HG02798 (cell line): Measurements from ENCODE around the gene PALLD.
A peak's percentile ranks its signal among the peaks of the same experiment; 100 is the strongest.

Experiments
- ATAC-seq: cut with Tn5 transposase; IDR thresholded peaks from one replicate; pipeline ENCODE4 v1.9.1; 2021; ENCODE audit warnings: mild to moderate bottlenecking; ENCODE audit not compliant: unreplicated experiment, poor library complexity

PALLD gene

GRCh38 chr4:168833881-168834280, 337.0 kb downstream of the PALLD start:
- ATAC-seq, result no peak

GRCh38 chr4:168835880-168836454, 339.1 kb downstream of the PALLD start:
- no peak for ATAC-seq

- ATAC-seq, result no peak
These were observed 339.6 kb downstream of the PALLD start for GRCh38 chr4:168836490-168836889.

- no peak for ATAC-seq
These were observed 341.1 kb downstream of the PALLD start for GRCh38 chr4:168837922-168838321.

GRCh38 chr4:168839758-168840391, 343.0 kb downstream of the PALLD start:
- no peak for ATAC-seq

- ATAC-seq, result no peak
These were observed 343.5 kb downstream of the PALLD start for GRCh38 chr4:168840392-168840763.

- no peak for ATAC-seq
These were observed 344.3 kb downstream of the PALLD start for GRCh38 chr4:168841000-168841671.

GRCh38 chr4:168841672-168842019, 344.8 kb downstream of the PALLD start:
- ATAC-seq, result no peak

GRCh38 chr4:168842186-168842585, 345.3 kb downstream of the PALLD start:
- ATAC-seq, result no peak

GRCh38 chr4:168843635-168844034, 346.8 kb downstream of the PALLD start:
- no peak for ATAC-seq

- no peak for ATAC-seq
These were observed 347.6 kb downstream of the PALLD start for GRCh38 chr4:168844353-168845049.

GRCh38 chr4:168845897-168846296, 349.0 kb downstream of the PALLD start:
- ATAC-seq, result no peak

GRCh38 chr4:168846414-168846813, 349.6 kb downstream of the PALLD start:
- ATAC-seq, result no peak

GRCh38 chr4:168847771-168848502, 351.1 kb downstream of the PALLD start:
- ATAC-seq, result no peak

- no peak for ATAC-seq
These were observed 352.3 kb downstream of the PALLD start for GRCh38 chr4:168849030-168849675.

- no peak for ATAC-seq
These were observed 353.1 kb downstream of the PALLD start for GRCh38 chr4:168849997-168850396.

GRCh38 chr4:168852387-168852786, 355.5 kb downstream of the PALLD start:
- ATAC-seq, result no peak

GRCh38 chr4:168852933-168853713, 356.3 kb downstream of the PALLD start:
- peak; percentile 56 for ATAC-seq

- ATAC-seq, result peak; percentile 39
These were observed 356.9 kb downstream of the PALLD start for GRCh38 chr4:168853770-168854169.
